ENCODE results near the gene ZNF784. TPM values are rescaled to one million over a fixed set of nuclear protein-coding genes. Genes with fewer than 3 reads are reported as not detected.

The ZNF784 gene
- total and polyA plus RNA-seq, 2 of the 13 experiments (the other 11 are each of a cell fraction or from before 2014, with no cell fraction given), result 4.1 to 4.2 TPM

- Histone ChIP-seq H3K27ac (ENCODE audit: extremely low read length, insufficient read depth, low read length) (peak overlapping the region; percentile 79), H4K20me1 (ENCODE audit: insufficient read depth, low read length) (no peaks in the 10 kb centered on the region), H3K4me1 (ENCODE audit: insufficient read depth, low read length) (peaks cover 61% of the 10 kb centered on the region), H3K27me3 (ENCODE audit: control insufficient read depth in 1 of 2, insufficient read depth in 2 of 2, low read length in 2 of 2) (no peaks in the 10 kb centered on the region; a peak in 1 of 5 replicates), H3K9ac (ENCODE audit: insufficient read depth, low read depth, low read length) (peak overlapping the region; percentile 84), H3K4me3 (replicated peaks in 1 of 3; ENCODE audit: insufficient read depth in 1 of 3, low read depth in 2 of 3, low read length in 3 of 3) (peak overlapping the region; percentile 92 to 96 (median 92)), H2AFZ (ENCODE audit: low read length) (no peak overlapping the region), H3K36me3 (replicated peaks in 1 of 2; ENCODE audit: control insufficient read depth in 1 of 2, insufficient read depth in 2 of 2, low read length in 2 of 2) (peaks cover 0 to 10% of the 10 kb centered on the region in 2 experiments; a peak in 2 of 5 replicates), H3K9me3 (ENCODE audit: low read length) (no peaks in the 10 kb centered on the region), H3K4me2 (ENCODE audit: low read depth, low read length) (peak overlapping the region; percentile 84), H3K79me2 (ENCODE audit: insufficient read depth, low read length) (peaks cover 41% of the 10 kb centered on the region)
- POLR2A ChIA-PET, result interaction anchor here (2.4 kb wide), 1 partner anchor 10 kb away, joined by 10 read pairs; the partner anchor contains the start of gene U2AF2
- WGBS (ENCODE audit: low lambda C conversion rate), result 35% methylated on average over 12 of the region's 12 CpGs
- ATAC-seq, result no peak
- CTCF ChIA-PET (ENCODE audit: low intra/inter-chr PET ratio, low total read pairs), result interaction anchor here (1.1 kb wide), 1 partner anchor 9 kb away, joined by 3 read pairs; no protein-coding TSS in a partner anchor
- no peak for FAIRE-seq
- TF ChIP-seq NFKB2 (CRISPR knock-in tag; IDR thresholded peaks at IDR 0.05; ENCODE audit: borderline replicate concordance) (peak; percentile 46; the same call in 1 of the 2 replicates), RERE (CRISPR knock-in tag; IDR thresholded peaks at IDR 0.05; ENCODE audit: low read depth) (no peak), ZFY (CRISPR knock-in tag; IDR thresholded peaks at IDR 0.05) (no peak), NFIB (CRISPR knock-in tag; IDR thresholded peaks at IDR 0.05; ENCODE audit: borderline replicate concordance) (no peak), ZNF850 (CRISPR knock-in tag; conservative IDR thresholded peaks at IDR 0.05) (no peak), ZNF232 (CRISPR knock-in tag; IDR thresholded peaks at IDR 0.05; ENCODE audit: borderline replicate concordance) (no peak), NCOA2 (CRISPR knock-in tag; IDR thresholded peaks at IDR 0.05) (no peak), SAP130 (CRISPR knock-in tag; IDR thresholded peaks at IDR 0.05; ENCODE audit: low read depth) (peak; percentile 12; the same call in 1 of the 2 replicates), ZNF263 (CRISPR knock-in tag; IDR thresholded peaks at IDR 0.05) (peak; percentile 49; the same call in 1 of the 2 replicates), POLR2A (IDR thresholded peaks at IDR 0.05; ENCODE audit: insufficient read depth in 1 of 2, low read depth in 2 of 2, low read length in 2 of 2) (0 out of 4 replicates have a peak, but pooled peaks of 1 of the 2 experiments have one; percentile 20), ZNF496 (CRISPR knock-in tag; IDR thresholded peaks at IDR 0.05; ENCODE audit: insufficient replicate concordance) (no peak), AKAP8 (CRISPR knock-in tag; IDR thresholded peaks at IDR 0.05) (0 out of 2 replicates have a peak, but pooled peaks have one; percentile 20), MZF1 (CRISPR knock-in tag; IDR thresholded peaks at IDR 0.05; ENCODE audit: borderline replicate concordance) (no peak), ZNF18 (CRISPR knock-in tag; IDR thresholded peaks at IDR 0.05; ENCODE audit: insufficient replicate concordance) (no peak), ZNF317 (CRISPR knock-in tag; IDR thresholded peaks at IDR 0.05) (0 out of 2 replicates have a peak, but pooled peaks have one; percentile 31)
- BruUV-seq (replicated peaks), result no TSS peak
- intact Hi-C loops (cut with micrococcal nuclease; ENCODE audit: unreplicated experiment), result no loop called here
- no peak for DNase-seq (ENCODE audit: low spot score)
- in situ Hi-C loops (cut with HindIII; ENCODE audit: extremely low pct_ligation_motif_present, low pct_unique_long_range_greater_than_20kb), result no loop called here
These were observed 19.9 kb upstream of the ZNF784 start for GRCh38 chr19:55644191-55644833.

Measured in HepG2 (cell line).